Measurements from ENCODE around the gene POLRMT.

POLRMT gene

GRCh38 chr19:616062-616700 is 17.2 kb downstream of the POLRMT start:
- TF ChIP-seq SIN3A (IDR thresholded peaks at IDR 0.05; ENCODE audit: borderline replicate concordance, insufficient read depth, low read length) (no peak), TAF1 (IDR thresholded peaks at IDR 0.05; ENCODE audit: borderline replicate concordance, insufficient read depth, low read length) (no peak), REST (IDR thresholded peaks at IDR 0.05; ENCODE audit: insufficient read depth in 1 of 2, low read depth in 2 of 2, low read length in 2 of 2) (no peak), POLR2AphosphoS5 (IDR thresholded peaks at IDR 0.05; ENCODE audit: low read depth, low read length) (no peak), FOXP2 (optimal IDR thresholded peaks at IDR 0.05; ENCODE audit: borderline replicate concordance, extremely low read depth, extremely low read length, insufficient read depth) (no peak)

GRCh38 chr19:615619-616018 is 17.7 kb downstream of the POLRMT start:
- TF ChIP-seq POLR2AphosphoS5 (IDR thresholded peaks at IDR 0.05; ENCODE audit: low read depth, low read length), result no peak

DNA sequence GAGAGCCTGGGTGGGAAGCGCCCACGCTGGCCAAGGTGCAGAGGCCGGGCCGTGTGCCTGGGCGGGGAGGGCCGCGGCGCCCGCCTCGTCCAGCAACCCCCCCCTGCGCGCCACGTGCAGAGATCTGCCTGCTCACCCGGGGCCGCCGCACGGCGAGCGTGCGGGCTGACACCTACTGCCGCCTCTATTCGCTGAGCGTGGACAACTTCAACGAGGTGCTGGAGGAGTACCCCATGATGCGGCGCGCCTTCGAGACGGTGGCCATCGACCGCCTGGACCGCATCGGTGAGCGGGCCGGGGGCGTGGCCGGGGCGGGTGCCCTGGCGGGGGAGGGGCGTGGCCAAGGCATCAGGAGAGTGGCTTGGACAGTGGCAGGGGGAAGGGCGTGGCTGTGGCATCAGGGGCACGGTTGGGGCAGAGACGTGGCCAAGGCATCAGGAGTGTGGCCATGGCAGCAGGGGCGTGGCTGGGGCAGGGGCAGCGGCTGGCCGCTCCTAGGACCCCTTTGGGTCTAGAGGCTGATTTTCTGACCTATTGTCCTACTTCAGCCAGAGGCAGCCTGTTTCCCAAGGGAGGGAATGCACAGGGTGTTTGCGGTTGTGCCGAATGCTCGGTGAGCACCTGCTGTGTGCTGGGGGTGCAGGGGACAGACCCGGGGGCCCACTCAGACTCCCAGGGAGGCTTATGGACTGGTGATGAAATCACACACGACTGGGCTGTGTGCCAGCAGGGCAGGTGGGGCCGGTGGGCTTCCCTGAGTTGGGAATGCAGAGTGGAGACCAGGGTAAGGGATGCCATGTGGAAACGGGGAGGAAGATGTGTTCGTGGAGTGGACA is 19.4 kb downstream of the POLRMT start:
- TF ChIP-seq REST (IDR thresholded peaks at IDR 0.05; ENCODE audit: insufficient read depth in 1 of 2, low read depth in 2 of 2, low read length in 2 of 2) (no peak), POLR2AphosphoS5 (IDR thresholded peaks at IDR 0.05; ENCODE audit: low read depth, low read length) (no peak), FOXP2 (optimal IDR thresholded peaks at IDR 0.05; ENCODE audit: borderline replicate concordance, extremely low read depth, extremely low read length, insufficient read depth) (no peak), SIN3A (IDR thresholded peaks at IDR 0.05; ENCODE audit: borderline replicate concordance, insufficient read depth, low read length) (no peak)

DNA sequence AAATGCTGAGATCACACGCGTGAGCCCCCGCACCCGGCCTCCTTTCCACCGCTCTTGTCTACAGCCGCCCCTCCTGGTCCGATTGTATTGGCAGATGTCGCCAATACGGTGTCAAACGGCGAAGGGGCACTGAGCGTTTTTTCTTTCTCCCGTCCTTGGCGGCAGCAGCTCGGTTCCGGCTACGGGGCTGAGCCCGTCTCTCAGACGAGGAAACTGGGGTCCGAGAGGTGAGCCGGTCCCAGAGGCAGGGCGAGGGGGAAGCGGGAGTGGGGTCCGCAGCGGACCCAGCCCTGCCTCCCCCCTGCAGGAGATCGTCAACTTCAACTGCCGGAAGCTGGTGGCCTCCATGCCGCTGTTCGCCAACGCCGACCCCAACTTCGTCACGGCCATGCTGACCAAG is 20.4 kb downstream of the POLRMT start:
- TF ChIP-seq SIN3A (IDR thresholded peaks at IDR 0.05; ENCODE audit: borderline replicate concordance, insufficient read depth, low read length), result no peak
- TF ChIP-seq TAF1 (IDR thresholded peaks at IDR 0.05; ENCODE audit: borderline replicate concordance, insufficient read depth, low read length), result no peak
- no peak for TF ChIP-seq REST (IDR thresholded peaks at IDR 0.05; ENCODE audit: insufficient read depth in 1 of 2, low read depth in 2 of 2, low read length in 2 of 2)
- no peak for TF ChIP-seq POLR2AphosphoS5 (IDR thresholded peaks at IDR 0.05; ENCODE audit: low read depth, low read length)
- no peak for TF ChIP-seq FOXP2 (optimal IDR thresholded peaks at IDR 0.05; ENCODE audit: borderline replicate concordance, extremely low read depth, extremely low read length, insufficient read depth)

DNA sequence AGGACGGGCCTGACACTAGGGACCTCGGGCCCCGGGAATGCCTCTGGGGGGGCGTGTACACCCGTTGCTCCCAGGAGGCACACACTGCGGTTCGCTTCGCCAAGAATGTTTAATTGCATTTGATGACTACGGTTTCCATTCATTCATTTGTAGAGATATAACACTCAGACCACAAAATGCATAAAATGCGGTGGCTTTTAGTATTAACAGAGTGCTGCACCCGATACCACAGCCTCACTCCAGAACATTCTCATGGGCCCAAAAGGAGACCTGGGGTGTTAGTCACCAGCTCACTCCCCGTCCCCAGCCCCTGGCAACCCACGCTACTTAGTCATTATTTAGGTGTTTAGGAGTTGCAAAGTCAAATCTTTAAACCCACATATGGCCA is 21.9 kb downstream of the POLRMT start:
- TF ChIP-seq POLR2AphosphoS5 (IDR thresholded peaks at IDR 0.05; ENCODE audit: low read depth, low read length) (no peak), TAF1 (IDR thresholded peaks at IDR 0.05; ENCODE audit: borderline replicate concordance, insufficient read depth, low read length) (no peak), REST (IDR thresholded peaks at IDR 0.05; ENCODE audit: insufficient read depth in 1 of 2, low read depth in 2 of 2, low read length in 2 of 2) (no peak), FOXP2 (optimal IDR thresholded peaks at IDR 0.05; ENCODE audit: borderline replicate concordance, extremely low read depth, extremely low read length, insufficient read depth) (no peak), SIN3A (IDR thresholded peaks at IDR 0.05; ENCODE audit: borderline replicate concordance, insufficient read depth, low read length) (no peak)
